NT2/D1 (cell line): ENCODE results near the gene CHN1.

Experiments used
- SUZ12 ChIP-seq: IDR thresholded peaks from 2 replicates; pipeline ENCODE4 v1.6.1; 2011; ENCODE audit not compliant: insufficient read length, insufficient read depth; ENCODE audit errors: extremely low read depth
- YY1 ChIP-seq: IDR thresholded peaks from 2 replicates; pipeline ENCODE4 v1.6.1; 2011; ENCODE audit not compliant: insufficient read length, insufficient read depth
- ZNF274 ChIP-seq: IDR thresholded peaks from 2 replicates; pipeline ENCODE4 v1.6.1; 2011; ENCODE audit warnings: mild to moderate bottlenecking, low read depth, low read length

DNA sequence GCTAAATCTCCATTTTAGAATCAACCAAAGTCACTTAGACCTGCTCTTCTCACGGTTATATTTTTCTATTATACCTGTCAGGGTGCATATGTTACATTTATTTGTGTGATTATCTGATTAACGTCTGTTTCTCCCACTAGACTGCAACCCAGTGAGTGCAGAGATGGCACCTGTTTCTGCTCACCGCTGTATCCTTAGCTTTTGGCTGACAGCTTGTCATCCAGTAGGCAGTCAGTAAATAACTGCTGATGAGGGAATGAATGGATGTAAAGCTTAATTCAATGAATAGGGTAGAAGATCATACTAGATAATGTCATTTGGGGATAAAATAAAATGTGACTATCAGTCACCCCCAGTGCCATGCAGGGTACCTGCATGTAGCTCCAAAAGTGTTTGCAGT lies 234.0 kb downstream of the CHN1 start:
- no peak for TF ChIP-seq ZNF274
- no peak for TF ChIP-seq YY1
- no peak for TF ChIP-seq SUZ12
